NCI-H187 treated with DMSO at 0.1 percent for 48 hours (cell line): Measurements from ENCODE around the gene EXD2.
"Not testable (repeated sequence)": the region's sequence is repeated elsewhere in the genome, so short reads cannot be mapped to it uniquely, and the experiment has no call there.

Experiments
- DNase-seq: peaks from one replicate; lab custom pipeline; 2025; lab: John Stamatoyannopoulos, UW

The EXD2 gene

GRCh38 chr14:69282448-69282847 lies 91.2 kb downstream of the EXD2 start:
- no peak for DNase-seq

- DNase-seq, result no peak
Observed at GRCh38 chr14:69284170-69284569, 92.9 kb downstream of the EXD2 start.

GRCh38 chr14:69285661-69286255 lies 94.5 kb downstream of the EXD2 start:
- DNase-seq, result no peak

- no peak for DNase-seq
Observed at GRCh38 chr14:69287098-69288010, 96.1 kb downstream of the EXD2 start.

- no peak for DNase-seq
Observed at GRCh38 chr14:69288011-69288771, 96.9 kb downstream of the EXD2 start.

GRCh38 chr14:69288956-69289705 lies 97.8 kb downstream of the EXD2 start:
- no peak for DNase-seq

GRCh38 chr14:69289811-69290520 lies 98.7 kb downstream of the EXD2 start:
- no peak for DNase-seq

GRCh38 chr14:69290881-69291280 lies 99.6 kb downstream of the EXD2 start:
- DNase-seq, result not testable (repeated sequence)

- DNase-seq, result no peak
Observed at GRCh38 chr14:69291396-69291795, 100.1 kb downstream of the EXD2 start.

- DNase-seq, result no peak
Observed at GRCh38 chr14:69291891-69292561, 100.7 kb downstream of the EXD2 start.
